GM12891 (cell line): ENCODE data around the gene CCDC83.

ENCODE experiments used
- PAX5 ChIP-seq: IDR thresholded peaks from 2 replicates; pipeline ENCODE4 v1.6.1; 2011; ENCODE audit warnings: low read length, moderate library complexity, mild to moderate bottlenecking; ENCODE audit not compliant: insufficient read depth, severe bottlenecking
- POLR2A ChIP-seq: IDR thresholded peaks from 2 replicates; pipeline ENCODE4 v1.6.1; 2011; ENCODE audit warnings: low read depth, low read length, control low read depth
- POLR2AphosphoS5 ChIP-seq: IDR thresholded peaks from 2 replicates; pipeline ENCODE4 v1.6.1; 2011; ENCODE audit warnings: low read depth, low read length, control low read depth
- POU2F2 ChIP-seq: IDR thresholded peaks from 2 replicates; pipeline ENCODE4 v1.6.1; 2011; ENCODE audit warnings: low read depth, mild to moderate bottlenecking, control low read depth, low read length, moderate library complexity
- SPI1 ChIP-seq: IDR thresholded peaks from 2 replicates; pipeline ENCODE4 v1.6.1; 2011; ENCODE audit warnings: low read depth, low read length, control low read depth
- TAF1 ChIP-seq: IDR thresholded peaks from 2 replicates; pipeline ENCODE4 v1.6.1; 2011; ENCODE audit warnings: low read depth, low read length, control low read depth

GRCh38 chr11:85869781-85870180 lies 14.6 kb downstream of the CCDC83 start:
- TF ChIP-seq POLR2A (no peak), SPI1 (no peak), POLR2AphosphoS5 (no peak), TAF1 (no peak), POU2F2 (no peak), PAX5 (no peak)
